Inferior parietal cortex (tissue), 1 donor: ENCODE data around the gene NTPCR.
"Not testable (repeated sequence)": the region's sequence is repeated elsewhere in the genome, so short reads cannot be mapped to it uniquely, and the experiment has no call there.

Experiments
- DNase-seq: peaks from one replicate; pipeline ENCODE4 v3.0.0-alpha.2; 2016; ENCODE audit errors: extremely low spot score

NTPCR gene

GRCh38 chr1:232927166-232927565 lies 23.2 kb upstream of the NTPCR start:
- DNase-seq = not testable (repeated sequence)

DNA sequence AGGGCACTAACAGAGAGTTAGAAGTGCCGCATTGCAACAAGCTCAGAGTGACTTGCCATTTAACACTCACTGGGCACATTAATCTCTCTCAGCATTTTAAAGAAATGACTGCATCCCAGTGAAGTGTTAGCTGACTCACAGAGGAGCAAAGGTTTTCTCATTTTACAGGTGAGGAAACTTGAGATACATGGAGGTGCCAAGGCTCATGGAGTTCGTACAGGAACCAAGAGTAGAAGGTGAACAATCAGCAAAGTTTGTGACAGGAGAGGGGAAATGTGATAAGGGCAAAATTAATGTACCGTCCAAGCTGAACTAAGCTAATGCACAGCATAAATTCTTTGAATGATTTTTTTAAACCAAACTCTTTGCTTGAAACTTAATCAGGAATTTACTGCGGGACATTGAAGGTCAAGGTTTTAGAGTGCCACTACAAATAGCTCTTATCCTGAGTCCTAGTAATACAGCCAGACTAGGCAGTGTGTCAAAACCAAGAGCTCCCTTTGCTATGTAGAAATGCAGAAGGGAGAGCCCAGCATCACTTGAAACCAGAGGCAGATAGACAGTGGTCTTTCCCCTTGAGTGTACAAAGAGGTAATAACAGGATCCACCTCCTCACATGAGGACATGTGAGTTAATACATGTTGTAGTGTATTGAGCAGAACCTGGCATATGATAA lies 22.4 kb upstream of the NTPCR start:
- DNase-seq = no peak

- DNase-seq = no peak
Observed at GRCh38 chr1:232932486-232933425, 17.7 kb upstream of the NTPCR start.

DNA sequence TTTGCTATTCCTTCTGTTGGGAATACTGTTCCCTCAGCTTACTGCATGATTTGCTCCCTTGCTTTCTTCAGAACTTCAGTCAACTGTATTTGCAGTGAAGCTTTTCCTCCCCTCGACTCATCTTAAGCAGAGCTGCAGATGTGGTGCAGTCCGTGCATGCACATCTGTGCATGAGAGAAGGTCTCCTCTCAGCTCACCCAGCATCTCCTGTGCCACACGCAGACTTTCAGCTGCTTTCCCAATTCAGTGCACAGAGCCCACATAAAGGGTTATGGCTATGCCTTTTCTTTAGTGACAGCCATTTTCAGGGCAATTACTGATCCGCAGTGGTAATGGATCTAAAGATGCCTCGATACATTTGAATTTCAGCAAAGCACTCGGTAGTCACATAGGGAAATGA lies 13.5 kb upstream of the NTPCR start:
- DNase-seq = no peak

- DNase-seq = no peak
Observed at GRCh38 chr1:232937741-232938375, 12.6 kb upstream of the NTPCR start.

GRCh38 chr1:232938926-232939325 lies 11.5 kb upstream of the NTPCR start:
- no peak for DNase-seq

DNA sequence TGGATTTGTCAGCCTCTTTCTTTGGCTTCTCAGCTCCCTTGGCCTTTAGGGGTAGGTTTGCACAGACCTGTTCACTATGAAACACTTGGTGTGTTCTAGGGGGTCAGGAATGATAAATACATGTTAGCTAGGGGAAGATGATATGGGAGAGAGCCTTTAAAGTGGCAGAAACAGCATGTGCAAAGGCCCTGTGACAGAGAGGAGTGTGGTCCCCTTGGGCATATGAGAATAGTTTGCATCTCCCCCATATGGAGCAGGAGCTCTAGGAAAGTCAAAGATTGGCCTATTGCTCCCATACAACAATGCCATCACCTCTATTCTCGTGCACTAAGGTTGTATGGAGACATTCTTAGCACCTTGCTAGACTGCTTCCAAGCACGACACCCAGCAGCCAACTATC lies 10.7 kb upstream of the NTPCR start:
- DNase-seq = no peak

DNA sequence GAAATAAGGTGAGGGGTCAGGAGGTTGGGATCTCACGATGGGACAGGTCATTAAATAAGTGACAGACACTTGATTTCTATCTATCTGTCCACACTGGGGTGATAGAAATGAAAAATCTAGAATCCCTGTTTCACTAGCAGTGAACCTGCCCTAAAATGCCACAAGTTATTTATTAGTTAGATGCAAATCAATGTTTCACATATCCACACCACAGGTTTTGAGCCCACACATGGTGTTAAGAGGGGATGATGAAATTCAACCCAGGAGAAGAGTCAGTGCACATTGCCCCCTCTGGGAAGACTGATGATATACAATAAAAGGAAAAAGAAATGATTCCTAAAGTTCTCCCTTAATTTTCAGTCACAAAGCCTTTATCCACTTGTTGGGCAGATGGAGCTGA lies 10.1 kb upstream of the NTPCR start:
- DNase-seq = no peak

GRCh38 chr1:232942413-232943294 lies 7.8 kb upstream of the NTPCR start:
- DNase-seq = no peak

DNA sequence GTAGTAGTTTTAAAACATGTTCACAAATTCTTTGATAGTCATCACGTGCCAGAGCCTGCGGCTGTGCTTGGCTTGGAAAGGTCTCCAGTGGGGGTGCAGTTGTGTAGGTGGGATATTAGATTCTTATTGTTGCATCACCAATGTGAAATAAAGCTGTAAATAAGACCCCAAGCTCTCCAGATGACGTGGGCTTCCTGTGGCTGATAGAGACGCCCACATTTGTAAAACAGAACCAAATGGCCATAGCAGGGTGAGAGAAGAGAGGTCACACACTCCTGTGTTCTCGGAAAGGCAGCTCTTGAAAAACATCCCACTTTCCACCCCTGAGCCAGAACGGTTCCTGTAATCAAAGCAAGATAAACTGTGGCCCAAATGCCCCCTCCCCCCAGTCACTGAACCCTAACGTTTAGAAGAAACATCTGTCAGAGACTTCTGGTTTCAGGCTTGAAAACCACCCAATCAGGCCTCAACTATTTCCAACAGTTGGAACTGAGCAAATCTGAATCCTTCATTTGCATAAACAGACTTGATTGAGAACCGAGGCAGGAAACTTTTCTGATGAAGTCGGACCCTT lies 6.6 kb upstream of the NTPCR start:
- no peak for DNase-seq

DNA sequence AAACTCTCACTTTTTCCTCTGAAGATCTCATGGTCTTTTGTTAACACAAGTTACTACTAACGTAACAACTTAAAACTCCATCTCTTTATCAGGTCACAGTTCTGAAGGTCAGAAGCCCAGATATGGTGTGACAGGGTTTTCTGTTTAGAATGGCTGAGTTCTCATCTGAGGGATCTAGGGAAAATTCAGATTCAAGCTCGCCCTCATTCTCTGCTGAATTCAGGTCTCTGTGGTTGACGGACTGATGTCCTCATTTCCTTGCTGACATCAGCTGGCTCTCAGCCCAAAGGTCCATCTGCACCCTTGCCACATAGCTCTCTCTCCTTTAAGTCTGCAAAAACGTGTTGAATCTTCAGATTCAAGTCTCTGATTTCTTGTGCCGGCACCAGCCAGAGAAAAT lies 6.1 kb upstream of the NTPCR start:
- no peak for DNase-seq

GRCh38 chr1:232949636-232950196 lies 695 bp upstream of the NTPCR start:
- DNase-seq = no peak

- no peak for DNase-seq
Observed at GRCh38 chr1:232951180-232951579, 769 bp downstream of the NTPCR start.

DNA sequence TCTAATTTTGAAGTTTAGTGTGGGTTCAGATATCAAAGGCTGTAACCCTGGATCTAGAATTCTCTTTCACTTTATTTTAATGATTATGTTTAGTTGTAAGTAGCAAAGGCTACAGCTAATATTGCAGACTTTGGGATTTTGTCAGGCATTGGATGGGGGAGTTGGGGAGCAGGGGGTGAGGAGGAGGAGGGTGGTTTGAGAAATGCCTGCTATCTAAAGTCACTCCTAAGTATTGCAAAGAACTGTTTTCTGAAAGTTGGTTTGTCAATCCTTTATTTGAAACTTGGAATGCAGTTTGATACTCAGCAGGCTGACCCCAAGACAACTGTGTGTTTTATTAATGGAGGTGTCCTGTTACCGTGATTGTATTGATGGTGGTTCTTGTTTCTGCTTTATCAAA lies 1.2 kb downstream of the NTPCR start:
- no peak for DNase-seq

- no peak for DNase-seq
Observed at GRCh38 chr1:232952514-232953499, 2.4 kb downstream of the NTPCR start.

DNA sequence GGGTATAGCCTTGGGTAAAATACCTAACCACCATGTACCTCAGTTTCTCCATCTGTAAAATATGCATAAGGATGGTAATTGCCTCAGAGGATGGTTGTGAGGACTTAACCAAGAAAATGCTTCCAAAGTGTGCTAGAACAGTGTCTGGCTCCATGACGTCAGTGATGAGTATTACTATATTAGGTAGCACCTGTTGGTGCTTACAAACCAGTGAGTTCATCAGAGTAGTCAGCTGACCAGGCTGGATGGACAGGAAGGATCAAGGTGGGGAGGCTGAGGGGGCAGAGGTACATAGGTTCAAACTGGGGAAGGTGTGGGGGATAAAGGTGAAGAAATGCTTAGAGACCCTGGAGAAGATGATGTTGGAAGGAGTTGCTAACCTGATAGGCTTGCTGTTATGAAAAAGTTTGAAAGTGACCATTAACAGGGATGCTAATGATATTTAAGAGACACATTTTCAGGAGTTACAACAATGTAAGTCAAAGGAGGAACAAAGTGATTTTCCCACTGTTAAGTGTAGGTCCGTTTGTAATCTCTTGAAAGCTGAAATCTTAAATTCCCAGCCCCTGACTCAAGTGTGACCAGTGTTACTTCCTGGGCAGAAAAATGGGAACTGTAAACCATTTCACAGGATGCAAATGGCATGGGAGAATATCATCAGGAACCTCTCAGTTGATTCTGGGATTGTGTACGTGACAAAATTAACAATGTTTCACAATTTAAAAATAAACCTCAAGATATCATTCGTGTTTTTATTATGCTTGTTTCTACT lies 4.4 kb downstream of the NTPCR start:
- no peak for DNase-seq

- no peak for DNase-seq
Observed at GRCh38 chr1:232956081-232956480, 5.7 kb downstream of the NTPCR start.

- no peak for DNase-seq
Observed at GRCh38 chr1:232958067-232958466, 7.7 kb downstream of the NTPCR start.
